HG02588 (cell line): ENCODE measurements around the gene AAMP.

Source experiments
- ATAC-seq: cut with Tn5 transposase; IDR thresholded peaks from one replicate; pipeline ENCODE4 v1.9.1; 2021; ENCODE audit warnings: mild to moderate bottlenecking, moderate library complexity; ENCODE audit not compliant: unreplicated experiment

Gene AAMP

DNA sequence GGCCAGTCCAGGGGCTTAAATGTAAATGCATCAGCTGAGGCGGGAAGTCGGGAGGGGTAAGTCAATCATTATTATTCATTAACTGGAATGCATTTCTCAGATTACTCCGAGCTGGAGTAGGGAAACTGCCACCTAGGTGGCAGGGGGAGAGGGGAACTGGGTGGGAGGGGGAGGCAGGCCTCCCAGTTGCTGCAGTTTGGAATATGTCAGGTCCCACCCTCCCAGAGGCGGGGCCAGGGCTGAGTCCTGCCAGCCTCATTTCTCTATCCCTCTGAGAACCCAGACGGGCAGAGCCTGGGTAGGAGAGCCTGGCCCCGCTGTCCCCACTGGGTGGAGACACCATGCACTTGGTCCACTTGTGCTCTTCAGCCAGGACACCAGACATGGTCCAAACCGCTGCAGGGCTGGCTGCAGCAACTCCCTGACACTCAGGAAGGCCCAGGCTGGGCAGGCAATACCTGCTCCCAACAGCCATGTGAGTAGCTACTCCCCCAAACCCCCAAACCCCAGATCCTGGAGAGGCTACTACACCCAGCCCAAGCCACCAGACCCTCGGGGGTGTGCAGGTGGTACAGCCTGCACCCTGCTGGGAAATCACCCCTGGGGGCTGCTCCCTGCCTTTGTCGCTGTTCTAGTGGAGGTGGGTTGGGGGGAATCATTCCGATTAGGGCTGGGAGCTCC is 9.1 kb downstream of the AAMP start, which contains the start of gene GPBAR1:
GPBAR1 (plus strand) TSS at position 274 of the 681 bp plus-strand sequence. CDS start 1,710 bp downstream, outside the sequence.
- ATAC-seq = no peak

DNA sequence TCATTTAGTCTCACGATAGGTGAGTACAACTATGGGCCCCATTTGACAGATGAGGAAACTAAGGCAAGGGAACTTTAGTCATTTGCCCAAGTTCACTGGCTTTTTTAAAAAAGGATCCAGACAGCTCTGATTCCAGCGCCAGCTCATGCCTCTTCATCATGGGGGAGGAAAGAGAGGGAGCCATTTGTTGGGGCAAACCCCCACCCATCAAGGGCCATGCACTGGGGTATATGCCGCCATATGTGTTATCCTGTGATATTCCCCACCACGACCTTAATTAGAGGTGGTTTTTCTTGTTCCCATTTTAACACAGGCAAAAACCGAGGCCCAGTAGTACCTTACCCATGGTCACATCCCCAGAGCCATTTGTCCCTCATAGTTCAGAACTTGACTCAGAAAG is 9.8 kb downstream of the AAMP start:
- no peak for ATAC-seq

DNA sequence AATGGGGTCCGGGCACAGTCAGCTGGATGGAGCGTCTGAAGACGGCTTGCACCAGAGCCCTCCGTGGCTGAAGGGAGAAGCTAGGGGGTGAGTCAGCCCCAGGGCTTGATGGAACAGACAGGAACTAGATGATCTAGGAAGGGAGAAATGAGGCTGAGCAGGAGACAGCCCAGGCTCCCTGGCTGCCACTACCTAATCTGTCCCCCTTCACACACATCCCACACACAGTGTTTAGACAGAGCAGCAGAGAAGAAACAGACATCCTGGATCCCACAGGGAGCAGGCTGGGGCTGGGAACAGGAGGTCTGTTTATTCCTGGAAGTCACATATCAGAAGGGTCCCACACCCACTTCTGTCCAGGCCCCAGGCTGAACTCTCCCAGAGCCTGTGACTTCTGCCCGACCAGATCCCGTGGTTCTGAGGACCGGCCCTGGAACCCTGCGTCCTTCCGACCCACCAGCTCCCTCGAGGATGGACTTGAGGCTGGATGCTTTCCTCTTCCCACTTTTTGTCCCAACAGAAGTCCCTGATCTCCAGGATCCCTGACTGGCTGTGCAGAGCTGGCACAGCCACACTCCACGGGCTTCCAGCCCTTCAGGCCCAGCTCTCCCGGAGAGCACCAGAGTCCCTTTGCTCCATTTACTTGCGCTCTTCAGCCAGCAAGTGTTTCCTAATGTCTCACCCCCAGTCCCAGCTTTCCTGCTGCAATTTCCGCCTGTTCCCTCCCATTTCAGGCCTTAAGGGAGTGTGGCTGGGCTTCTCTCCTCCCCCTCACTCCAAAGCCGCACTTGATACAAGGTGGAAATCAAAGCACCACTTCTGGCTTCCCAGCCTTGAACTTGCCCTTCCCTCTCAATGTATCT is 10.6 kb downstream of the AAMP start:
- no peak for ATAC-seq

DNA sequence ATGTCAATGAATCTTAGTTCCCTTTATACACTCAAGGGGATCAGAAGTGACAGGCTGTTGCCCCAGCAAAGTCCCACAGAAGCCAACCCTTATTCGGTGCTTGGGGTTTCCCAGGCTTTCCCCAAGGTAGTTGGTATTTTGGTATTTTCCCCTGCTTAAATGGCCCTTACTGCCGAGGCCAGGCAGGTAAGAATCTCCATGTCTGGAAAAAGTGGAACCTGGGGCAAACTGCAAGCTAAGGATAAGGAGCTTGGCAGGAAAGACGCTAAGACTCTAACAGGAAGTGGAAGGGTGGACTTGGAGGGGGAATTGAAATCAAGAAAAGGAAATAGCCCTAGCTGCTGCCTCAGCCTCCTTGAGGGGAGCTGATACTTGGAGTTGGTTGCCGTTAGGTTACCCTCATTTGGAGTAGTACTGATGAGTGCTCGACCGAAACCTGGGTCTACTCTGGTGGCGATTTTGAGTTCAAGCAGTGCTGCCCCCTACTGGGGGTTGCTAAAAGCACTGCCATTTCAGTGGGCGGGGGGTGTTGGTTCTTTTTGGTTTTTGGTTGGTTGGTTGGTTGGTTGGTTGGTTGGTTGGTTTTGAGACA is 12.5 kb downstream of the AAMP start:
- ATAC-seq = peak; percentile 62

DNA sequence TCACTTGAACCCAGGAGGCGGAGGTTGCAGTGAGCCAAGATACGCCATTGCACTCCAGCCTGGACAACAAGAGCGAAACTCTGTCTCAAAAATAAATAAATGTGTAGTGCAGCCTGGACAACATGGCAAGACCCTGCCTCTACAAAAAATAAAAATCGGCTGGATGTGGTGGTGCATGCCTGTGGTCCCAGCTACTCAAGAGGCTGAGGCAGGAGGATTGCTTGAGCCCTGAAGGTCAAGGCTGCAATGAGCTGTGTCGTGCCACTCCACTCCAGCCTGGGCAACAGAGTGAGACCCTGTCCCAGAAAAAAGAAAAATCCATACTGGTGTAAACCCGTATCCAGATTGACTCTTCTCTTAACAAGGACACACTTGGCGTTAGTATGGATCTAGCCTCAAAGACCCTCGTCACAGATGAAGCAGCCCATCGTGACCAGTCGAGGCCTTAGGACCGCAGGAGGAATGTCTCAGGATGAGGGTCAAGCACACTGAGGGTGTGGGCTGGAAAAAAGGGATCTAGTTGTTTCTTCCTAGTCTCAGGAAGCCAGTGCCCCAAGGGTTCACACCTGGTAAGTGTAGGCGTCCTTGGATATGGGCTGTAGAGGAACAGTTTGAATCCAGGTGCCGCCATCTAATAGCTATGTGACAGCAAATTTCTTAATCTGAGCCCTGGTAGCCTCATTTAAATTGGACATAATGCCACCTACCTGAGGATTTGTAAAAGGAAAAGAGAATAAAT is 13.2 kb downstream of the AAMP start:
- ATAC-seq = no peak

DNA sequence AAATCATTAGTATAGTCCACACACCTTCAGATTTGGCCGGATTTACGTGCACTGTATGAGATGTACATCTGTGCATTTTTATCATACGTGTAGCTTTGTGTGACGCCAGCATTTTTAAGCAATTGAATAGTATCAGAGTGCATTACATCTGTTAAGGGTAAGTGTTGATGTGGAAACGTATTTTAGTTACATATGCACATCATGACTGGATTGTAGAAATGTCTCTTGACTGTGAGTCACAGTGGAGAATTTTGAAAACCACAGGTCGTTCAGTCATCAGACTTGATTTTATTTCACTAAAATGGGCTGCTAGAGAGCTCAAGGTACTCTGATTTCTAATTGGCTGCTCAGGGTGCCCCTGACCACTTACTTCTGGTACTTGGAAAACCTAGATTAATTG is 14.5 kb downstream of the AAMP start:
- ATAC-seq = no peak

DNA sequence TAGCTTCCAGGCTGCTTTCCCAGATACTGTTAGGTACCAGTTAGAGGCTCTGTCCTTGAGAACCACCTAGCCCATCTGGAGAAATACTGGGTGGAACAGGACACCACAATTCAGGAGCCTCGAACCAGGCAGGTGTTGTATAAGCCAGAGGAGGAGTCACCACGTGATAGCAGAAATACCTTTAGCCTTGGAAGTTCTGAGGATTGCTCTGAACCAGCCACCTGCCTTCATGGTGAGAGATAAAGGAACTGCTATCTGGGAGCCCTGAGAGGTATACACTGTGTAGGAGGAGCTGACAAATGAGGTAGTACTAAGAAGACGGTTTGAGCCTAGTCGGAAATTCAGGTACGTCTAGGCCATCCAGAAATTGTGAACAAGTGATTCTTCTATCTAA is 16.7 kb downstream of the AAMP start:
- ATAC-seq = no peak

- ATAC-seq = no peak
These were observed 17.3 kb downstream of the AAMP start for GRCh38 chr2:218252509-218253231.

- ATAC-seq = no peak
These were observed 20.2 kb downstream of the AAMP start for GRCh38 chr2:218249691-218250090.

DNA sequence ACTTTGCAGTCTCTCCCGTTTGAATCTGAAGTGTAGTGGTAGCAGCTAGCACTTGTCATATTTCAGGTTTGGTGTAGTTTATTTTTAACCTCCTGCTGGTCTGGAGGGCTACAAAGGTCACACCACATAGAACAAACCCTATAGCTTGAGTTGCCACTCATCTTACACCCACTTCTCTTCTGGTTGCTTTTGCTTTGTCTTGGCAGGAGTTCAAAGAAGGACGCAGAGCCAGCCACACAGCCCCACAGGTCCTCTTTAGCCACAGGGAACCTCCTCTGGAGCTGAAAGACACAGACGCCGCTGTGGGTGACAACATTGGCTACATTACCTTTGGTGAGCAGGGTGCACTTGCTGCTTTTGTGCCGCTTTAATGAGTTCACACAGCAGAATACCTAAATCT is 24.7 kb downstream of the AAMP start:
- ATAC-seq = no peak

GRCh38 chr2:218244665-218245064 is 25.3 kb downstream of the AAMP start:
- ATAC-seq = no peak

GRCh38 chr2:218244204-218244603 is 25.7 kb downstream of the AAMP start:
- ATAC-seq = no peak

- ATAC-seq = no peak
These were observed 31.1 kb downstream of the AAMP start for GRCh38 chr2:218238887-218239286.

GRCh38 chr2:218236829-218237228 is 33.1 kb downstream of the AAMP start:
- no peak for ATAC-seq

DNA sequence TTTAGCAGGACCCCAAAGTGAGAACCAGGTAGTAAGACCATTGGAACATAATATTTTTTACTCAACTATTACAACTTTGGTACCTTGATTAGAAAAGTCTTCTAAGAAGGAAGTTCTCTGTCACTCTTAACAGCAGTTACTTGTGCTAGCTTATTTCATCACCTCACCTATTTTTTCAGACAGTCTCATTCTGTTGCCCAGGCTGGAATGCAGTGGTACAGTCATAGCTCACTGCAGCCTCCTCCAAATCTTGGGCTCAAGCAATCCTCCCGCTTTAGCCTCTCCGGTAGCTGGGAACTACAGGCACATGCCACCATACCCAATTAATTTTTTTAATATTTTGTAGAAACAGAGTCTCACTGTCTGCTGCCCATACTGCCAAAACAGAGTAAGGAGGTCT is 34.9 kb downstream of the AAMP start:
- no peak for ATAC-seq

- ATAC-seq = no peak
These were observed 35.4 kb downstream of the AAMP start for GRCh38 chr2:218234521-218234920.

DNA sequence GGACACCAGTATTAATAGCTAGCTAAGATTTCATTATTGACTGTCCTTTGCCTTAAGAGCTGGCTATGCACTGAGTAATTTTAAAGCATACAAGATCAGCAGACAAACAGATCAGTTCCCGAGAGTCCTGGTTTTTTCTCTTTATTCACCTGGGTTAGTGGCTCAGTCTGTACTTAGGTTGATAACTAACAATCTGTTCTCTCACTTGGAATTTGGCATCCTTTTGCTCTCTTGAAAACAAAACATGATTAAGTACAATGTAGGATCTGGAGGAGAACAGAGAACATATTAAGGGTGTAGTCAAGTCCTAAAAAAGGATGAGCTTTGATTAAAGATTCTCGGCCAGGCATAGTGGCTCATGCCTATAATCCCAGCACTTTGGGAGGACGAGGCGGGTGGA is 36.4 kb downstream of the AAMP start:
- ATAC-seq = no peak

- ATAC-seq = peak; percentile 55
These were observed 39.1 kb downstream of the AAMP start for GRCh38 chr2:218230882-218231281.

GRCh38 chr2:218229851-218230250 is 40.1 kb downstream of the AAMP start:
- no peak for ATAC-seq

DNA sequence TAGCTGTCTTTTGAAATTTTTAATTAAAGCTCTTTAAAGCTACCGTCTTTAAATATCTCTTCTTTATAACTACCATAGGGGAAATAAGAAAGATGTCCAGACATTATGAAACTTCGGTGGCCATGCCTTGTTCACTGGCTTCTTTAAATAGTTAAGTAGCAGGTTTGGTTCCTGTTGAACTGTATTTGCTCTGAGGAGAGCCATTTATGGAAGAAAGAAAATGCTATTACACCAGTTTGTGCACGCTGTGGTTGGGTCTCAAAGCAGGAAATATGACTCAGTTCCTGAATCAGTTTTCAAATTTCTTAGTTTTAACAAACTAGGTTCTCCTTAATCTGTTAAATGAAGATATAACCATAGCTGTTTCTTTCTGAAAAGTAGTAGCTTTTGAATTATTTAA is 40.7 kb downstream of the AAMP start:
- ATAC-seq = peak; percentile 85
